Midbrain (tissue), 1 donor: ENCODE results near the gene RNU5D-1.
"Not testable (repeated sequence)": the region's sequence is repeated elsewhere in the genome, so short reads cannot be mapped to it uniquely, and the experiment has no call there.

Source experiments
- DNase-seq: peaks from one replicate; lab custom pipeline; 2025; lab: John Stamatoyannopoulos, UW

Gene RNU5D-1

DNA sequence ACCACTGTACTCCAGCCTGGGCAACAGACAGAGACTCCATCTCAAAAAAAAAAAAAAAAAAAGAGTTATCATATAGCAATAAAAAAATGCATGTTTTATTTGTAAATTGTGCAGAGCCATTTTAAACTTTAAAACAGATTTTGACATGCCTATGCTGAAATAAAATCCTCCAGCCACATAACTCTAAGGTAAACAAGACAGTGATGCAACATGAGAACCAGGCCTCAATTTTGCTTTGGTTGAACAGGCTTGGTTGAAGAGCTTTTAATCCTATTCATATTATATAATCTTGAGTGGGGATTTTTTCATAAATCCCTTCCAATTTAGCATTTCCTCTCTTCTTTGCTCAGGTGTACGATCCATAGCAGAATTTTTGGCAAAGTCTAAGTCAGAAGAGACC is 30.4 kb downstream of the RNU5D-1 start:
- no peak for DNase-seq

DNA sequence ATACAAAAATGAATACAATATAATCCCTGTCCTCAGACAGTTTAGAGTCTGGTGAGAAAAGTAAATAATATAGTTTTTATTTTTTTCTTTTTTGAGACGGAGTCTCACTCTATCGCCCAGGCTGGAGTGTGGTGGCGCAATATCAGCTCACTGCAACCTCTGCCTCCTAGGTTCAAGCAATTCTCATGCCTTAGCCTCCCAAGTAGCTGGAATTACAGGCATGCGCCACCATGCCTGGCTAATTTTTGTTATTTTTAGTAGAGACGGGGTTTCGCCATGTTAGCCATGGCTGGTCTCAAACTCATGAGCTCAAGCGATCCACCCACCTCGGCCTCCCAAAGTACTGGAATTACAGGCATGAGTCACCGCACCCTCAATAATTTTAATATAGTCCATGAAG is 31.6 kb downstream of the RNU5D-1 start:
- DNase-seq, result not testable (repeated sequence)

DNA sequence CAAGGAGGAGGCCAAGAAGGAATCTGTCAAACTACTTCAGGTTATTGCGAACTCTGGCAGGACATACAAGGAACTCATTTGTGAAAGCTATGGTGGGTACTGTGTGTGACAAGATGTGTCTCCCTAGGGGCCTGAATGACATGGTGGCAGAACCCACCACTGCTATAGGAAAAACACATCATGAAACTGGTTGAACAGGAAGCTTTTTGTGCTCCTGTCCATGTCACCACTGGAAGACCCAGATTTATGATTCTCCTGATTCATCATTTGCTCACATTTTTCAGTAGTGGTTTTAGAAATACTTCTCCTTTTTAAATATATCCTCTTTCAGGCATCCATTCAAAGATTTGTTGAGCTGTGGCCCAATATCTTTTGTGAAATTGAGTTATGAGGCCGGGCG is 32.8 kb downstream of the RNU5D-1 start:
- no peak for DNase-seq

DNA sequence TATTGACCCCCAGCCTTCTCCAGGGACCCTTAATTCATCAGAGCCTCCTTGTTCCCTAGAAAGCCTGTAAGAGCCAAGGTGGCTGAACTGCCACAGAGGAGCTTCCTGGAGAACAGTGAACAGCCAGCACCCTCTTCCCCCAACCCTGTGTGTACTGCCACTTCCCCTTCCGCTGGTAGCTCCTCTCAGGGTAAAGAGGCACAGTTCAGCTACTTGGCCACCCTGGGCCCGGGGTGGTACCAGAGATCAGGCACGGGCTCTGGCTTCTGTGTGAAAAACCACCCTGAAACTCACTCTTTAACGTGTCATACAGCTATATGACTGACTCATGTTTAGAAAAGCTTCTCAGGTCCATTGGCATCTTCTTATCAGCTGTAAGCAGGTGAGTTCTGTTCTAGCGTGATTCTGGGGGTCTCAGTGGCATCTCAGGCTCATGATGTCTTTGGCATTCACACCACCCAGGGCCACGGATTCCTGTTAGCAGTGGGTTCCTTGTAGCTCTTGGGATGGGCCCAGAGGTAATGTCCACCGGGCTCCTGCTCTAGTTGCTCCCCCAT is 34.1 kb downstream of the RNU5D-1 start:
- peak; percentile 8 for DNase-seq

DNA sequence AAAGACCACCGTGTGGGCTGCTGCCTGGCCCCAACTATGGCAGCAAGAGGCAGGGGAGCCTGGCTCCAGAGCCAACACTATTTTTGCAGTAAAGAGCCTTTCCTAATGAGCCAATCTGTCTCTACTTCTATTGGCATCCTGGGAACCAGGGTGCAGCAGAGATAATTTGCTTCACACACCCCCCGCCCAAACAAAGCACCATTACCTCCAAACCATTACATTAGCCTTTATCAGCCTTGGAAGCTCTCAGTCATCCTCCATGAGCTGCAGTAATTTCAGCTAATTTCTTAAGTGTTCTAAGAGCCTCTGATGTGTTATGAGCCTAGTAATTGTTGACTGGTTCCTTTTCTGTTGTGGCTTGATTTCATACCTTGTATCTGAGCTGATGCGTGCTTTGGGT is 34.9 kb downstream of the RNU5D-1 start:
- DNase-seq, result no peak

DNA sequence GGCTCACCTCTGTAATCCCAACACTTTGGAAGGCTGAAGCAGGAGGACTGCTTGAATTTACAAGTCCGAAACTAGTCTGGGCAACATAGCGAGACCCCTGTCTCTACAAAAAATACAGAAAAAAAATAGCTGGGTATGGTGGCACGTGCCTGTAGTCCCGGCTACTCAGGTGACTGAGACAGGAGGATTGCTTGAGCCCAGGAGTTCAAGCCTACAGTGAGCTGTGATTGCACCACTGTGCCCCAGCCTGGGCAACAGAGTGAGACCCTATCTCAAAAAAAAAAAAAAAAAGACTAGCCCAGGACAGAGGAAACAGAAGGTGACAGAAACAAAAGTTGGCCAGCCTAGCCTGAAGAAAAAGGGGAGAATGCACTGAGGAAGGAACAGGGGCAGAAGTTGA is 35.3 kb downstream of the RNU5D-1 start:
- DNase-seq, result no peak

DNA sequence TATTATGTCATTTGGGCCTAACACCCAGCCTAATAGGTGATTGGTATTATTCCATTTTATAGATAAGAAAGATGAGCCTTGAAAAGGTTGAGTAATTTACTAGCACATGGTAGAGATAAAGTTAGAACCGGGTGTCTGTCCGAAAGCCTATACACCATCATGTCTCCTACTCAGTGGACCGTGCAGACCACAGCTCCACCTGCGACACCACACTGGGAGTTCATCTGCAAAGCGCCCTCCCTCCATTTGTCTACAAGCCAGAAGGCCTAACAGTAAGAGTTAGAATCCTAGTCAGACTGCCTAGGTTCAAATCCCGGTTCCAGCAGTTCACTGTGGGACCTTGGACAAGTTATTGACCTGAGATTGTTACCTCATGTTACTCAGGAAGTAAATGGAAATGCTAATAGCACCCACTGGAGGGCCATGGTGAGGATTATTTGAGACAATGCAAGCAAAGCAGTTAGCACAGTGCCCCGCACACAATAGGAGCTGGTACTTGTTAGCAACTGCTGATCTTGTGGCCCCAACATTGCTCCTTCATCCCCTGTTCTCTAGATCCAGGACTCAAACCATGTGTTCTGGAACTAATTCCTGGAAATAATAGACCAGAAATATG is 36.0 kb downstream of the RNU5D-1 start:
- no peak for DNase-seq

DNA sequence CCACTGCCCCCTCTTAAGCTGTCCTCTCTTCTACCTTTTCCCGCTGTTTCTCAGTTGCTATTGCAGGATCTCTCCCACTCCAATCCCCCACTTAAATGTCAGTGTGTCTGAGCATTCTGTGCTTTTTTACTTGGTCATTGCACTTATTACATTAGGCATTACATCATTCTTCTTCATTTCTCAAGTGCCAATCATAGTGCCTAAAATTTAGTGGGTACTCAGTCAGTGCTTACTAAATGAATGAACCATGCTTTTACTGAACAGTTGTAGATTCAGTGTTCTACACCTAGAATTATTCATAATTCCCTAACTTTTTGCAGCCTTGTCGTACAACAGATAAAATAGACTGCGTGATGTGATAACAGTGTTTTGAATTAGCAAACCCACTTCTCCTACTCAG is 37.1 kb downstream of the RNU5D-1 start:
- DNase-seq, result no peak

DNA sequence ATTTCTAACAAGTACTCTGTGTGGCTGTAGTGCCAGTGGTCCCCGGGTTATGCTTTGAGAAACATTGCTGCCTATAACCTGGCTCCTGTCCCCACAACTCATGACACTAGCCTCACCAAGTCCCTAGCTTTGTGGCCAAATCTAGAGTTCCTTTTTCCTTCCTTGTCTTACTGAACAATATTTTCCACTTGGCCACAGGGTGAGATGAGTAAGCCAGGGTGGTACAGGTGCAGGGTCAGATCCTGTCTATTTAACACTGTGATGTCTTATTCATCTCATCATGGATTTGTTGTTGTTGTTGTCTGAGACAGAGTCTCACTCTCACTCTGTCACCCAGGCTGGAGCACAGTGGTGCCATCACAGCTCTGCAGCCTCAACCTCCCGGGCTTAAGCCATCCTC is 37.8 kb downstream of the RNU5D-1 start:
- DNase-seq, result no peak

DNA sequence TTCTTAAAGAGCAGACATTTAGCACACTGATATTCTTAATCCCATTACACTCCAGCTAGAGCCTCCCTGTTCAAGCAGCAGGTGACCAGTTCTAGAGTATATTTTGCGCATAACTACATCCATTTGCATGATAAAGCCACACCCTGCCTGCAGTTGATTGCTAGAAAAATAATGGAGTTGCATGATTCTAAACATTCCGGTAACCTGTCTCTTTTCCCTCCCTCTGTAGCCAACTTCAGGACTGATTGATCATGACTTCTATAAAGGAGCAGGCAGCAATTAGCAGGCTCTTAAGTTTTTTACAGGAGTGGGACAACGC is 41.6 kb downstream of the RNU5D-1 start:
- DNase-seq, result no peak

DNA sequence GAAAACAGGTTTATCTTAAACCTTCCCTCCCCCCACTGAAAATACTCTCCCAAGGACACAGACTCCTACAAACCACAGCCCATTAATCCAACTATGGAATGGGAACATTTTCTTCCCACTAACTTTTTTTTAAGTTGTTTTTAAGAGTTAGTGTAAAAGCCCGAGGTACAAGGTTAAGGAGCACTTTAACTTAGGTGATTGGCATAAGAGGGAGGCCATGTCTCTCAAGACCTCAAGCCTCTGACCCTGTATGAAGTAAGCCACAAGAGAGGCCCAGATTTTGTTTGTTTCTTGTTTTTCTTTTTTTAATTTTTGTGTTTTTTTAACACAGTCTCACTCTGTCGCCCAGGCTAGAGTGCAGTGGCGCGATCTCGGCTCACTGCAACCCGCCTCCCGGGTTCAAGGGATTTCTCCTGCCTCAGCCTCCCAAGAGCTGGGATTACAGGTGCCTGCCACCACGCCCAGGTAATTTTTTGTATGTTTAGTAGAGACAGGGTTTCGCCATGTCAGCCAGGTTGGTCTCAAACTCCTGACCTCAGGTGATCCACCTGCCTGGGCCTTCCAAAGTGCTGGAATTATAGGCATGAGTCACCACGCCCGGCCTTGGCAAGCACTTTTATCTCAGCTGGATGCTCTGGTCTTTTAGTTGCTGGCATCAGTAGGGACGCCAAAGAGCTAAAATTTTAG is 42.1 kb downstream of the RNU5D-1 start:
- no peak for DNase-seq

DNA sequence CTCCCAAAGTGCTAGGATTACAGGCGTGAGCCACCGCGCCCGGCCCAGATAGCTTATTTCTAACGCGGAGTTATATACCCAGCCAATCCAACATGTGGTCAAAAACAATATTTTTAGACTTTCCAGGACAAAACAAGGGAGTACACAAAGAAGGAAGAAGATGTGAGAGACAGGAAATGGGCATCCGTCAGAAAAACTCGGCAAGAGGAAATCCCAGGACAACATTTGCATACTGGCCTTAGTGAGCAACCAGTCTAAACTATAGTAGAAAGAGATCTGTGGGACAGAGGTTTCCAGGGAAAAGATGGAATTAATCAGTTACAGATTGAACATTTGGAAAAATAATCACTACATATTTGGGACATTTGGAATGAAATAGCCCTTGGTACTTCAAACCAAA is 45.1 kb downstream of the RNU5D-1 start:
- no peak for DNase-seq

DNA sequence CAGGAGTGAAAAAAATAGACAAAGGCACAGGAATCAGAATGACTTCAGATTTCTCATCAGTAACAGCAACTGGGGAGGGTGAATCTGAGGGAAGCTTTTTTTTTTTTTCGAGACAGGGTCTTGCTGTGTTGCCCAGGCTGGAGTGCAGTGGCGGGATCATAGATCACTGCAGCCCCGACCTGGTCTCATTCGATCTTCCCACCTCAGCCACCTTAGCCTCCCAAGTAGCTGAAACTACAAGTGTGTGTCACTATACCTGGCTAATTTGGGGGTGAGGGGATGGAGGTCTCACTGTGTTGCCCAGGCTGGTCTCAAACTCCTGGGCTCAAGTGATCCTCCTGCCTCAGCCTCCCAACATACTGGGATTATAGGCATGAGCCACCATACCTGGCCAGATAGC is 45.8 kb downstream of the RNU5D-1 start:
- DNase-seq, result no peak

DNA sequence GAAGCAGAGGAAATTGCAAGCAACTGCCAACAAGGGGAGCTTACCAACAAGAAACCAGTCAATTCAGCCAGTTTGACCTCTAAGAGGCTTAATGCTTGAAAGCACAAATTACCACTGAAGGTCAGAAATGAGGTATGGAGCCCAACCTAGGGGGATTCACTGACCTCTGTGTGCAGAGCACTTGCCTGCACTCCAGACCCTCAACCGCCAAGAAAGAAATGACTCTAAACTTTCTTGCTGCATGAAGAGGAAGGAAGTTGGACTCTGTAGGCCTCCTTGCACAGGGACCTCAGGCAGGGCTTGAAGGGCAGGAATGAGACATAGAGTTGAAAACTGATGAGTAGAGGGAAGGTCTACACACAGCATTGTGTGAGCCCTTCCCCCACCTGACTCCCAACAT is 46.4 kb downstream of the RNU5D-1 start:
- no peak for DNase-seq

DNA sequence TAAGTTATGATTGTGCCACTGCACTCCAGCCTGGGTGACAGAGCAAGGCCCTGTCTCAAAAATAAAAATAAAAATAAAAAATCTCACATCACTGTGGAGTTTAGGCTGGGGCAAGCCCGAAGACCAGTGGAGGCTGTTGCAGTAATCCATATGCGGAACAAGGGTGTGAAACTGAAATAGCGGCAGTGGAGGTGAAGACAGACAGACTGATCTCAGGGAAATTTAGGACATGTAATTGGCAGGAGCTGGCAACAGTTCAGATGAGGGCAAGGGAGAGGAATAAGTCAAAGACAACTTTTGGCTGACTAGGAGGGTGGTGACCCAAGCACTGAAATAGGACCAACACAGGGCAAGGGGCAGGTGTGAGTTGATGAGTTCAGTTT is 48.1 kb downstream of the RNU5D-1 start:
- no peak for DNase-seq

DNA sequence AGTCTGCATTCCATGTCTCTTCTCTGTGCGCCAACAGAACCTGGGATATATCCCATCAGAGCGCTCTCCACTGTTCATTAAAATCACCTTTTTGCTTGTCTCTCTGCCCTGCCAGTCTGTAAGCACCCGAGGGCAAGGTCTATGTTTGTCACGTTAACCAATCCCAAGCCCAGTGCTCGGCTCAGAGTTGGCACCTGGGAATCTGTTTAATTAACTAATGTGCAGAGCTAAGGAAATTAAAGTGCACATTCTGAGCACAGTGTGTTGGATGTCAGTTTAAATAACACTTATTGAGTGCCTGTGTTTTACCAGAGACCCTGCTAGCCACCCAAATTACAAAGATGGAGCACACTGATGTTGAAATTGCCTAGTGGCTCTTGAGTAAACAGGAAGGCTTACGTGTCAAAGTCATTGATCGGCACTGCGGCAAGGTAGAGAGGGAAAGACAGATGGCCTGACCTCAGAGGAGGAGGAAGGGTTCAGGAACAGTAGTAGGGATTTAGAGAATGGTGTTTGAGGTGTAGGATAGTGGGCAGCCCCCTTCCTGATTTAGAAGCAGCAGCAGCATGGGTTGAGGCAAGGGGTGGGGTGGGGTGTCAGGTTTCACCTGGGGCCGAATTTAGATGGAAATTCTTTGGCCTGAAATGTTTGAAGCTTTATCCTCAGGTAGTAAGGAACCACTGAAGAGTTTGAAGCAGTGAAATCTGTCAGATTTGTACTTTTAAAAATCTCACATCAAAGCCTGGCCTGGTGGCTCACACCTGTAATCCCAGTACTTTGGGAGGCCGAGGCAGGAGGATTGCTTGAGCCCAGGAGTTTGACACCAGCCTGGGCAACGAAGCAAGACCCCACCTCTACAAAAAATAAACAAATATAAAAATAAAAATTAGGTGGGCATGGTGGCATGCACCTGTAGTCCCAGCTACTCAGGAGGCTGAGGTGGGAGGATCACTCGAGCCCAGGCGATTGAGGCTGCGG is 48.8 kb downstream of the RNU5D-1 start:
- no peak for DNase-seq
